SIG-M5 treated with dmso at 0.1 percent for 504 hours (cell line): ENCODE measurements around the gene SKI.
"Not testable (repeated sequence)": the region's sequence is repeated elsewhere in the genome, so short reads cannot be mapped to it uniquely, and the experiment has no call there.

ENCODE experiments used
- DNase-seq: peaks from one replicate; lab custom pipeline; 2025; ENCODE audit not compliant: unreplicated experiment; lab: John Stamatoyannopoulos, UW

The SKI gene

DNA sequence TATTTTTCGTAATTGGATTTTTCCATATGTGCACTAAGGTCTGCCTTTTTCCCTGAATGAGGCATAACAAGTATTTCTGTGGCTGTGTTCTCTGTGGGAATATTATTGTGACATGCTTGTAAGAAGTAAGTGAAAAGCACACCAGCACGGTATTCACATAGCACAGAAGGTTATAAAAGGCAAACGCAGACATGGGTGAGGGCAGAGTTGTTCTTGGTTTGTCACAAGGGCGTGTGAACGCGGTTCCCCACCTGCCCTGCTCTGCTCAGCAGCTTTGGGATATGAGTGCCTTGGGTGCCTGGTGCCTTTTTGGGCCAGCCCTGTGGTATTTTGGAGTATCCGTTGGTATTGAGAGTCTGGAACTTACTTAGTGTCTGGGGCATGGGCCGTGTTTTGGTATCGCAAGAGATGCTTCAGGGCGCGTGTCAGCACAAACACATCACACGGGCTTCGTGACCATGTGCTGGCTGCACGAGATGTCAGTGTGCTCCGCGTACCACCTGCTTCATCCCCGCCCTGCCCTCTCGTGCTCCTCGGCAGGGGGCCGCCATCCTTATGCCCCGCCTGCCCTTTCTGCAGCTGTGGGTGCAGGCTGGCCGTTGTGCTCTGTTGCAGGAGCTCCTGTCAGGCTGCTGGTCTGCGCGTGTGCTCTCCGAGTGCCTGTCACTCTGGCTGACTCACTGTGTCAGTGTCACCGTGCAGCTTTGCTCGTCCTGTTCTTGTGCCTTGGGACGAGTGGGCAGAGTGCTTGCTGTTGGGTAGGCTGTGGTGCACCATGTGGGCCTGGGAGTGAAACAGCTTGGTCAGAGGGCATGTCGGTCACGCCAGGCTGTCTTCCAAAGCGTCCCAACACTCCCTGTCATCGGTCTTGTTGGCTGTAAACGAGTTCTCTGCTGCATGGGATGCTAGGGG lies 15.0 kb downstream of the SKI start:
- DNase-seq: no peak

DNA sequence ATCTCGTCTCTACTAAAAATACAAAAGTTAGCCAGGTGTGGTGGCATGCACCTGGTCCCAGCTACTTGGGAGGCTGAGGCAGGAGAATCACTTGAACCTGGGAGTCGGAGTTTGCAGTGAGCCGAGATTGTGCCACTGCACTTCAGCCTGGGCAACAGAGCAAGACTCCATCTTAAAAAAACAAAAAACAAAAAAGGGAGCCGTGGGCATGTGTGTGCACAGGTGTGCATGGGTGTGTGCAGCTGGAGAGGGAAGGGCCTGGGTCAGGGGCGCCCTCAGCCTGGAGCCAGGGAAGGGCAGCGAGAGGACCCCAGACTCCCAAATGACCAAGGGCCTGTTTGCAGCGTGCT lies 18.9 kb downstream of the SKI start:
- not testable (repeated sequence) for DNase-seq

DNA sequence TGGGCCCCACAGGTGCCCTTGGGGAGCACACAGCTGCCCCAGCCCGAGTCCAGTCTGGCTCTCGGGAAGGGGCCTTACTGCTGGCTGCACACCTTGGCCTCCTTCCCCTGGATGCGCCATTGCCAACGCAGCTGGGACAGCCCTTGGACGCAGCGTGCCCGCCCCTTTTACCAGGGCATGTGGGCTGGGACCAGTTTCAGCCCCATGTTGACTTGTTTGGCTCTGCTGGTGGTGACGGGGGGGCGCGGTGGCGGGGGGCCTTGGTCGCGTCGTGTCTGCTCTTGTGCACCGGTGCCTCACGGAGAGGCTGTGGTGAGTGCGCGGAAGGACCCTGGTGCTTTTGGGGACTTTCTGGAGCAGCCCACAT lies 19.6 kb downstream of the SKI start:
- DNase-seq: no peak

DNA sequence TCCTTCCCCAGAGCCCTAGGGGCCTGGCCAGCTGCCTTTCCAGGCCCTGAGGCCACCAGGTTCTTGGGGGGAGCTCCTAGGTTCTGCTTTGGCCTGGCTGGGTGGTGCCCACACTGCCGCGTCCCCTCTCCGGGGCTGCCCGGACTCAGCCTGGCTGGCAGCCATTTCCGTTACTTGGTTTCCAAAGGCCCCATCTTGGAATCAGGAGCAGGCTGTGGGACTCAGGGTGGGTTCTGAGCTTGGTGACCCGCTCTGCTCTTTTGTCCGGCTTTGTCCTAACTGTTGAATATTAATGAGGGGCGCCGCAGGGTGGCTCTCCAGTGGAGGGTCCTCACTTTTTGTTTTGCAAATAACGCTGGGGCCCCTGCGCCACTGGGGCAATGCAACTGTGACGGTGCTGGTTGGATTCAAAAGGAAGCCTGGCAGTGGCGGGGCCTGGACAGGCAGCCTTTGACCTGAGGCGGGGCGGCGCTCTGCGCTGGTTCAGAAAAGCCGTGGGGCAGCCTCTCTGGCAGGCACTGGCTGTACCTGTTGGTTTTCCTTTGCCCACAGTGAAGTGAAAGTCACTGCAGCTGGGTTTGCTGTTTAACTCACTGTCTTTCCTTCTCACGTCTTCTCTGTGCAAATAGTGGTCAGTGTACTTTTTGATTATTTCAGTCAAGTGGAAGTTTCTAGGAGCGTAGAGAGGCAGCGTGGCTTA lies 20.2 kb downstream of the SKI start:
- no peak for DNase-seq

DNA sequence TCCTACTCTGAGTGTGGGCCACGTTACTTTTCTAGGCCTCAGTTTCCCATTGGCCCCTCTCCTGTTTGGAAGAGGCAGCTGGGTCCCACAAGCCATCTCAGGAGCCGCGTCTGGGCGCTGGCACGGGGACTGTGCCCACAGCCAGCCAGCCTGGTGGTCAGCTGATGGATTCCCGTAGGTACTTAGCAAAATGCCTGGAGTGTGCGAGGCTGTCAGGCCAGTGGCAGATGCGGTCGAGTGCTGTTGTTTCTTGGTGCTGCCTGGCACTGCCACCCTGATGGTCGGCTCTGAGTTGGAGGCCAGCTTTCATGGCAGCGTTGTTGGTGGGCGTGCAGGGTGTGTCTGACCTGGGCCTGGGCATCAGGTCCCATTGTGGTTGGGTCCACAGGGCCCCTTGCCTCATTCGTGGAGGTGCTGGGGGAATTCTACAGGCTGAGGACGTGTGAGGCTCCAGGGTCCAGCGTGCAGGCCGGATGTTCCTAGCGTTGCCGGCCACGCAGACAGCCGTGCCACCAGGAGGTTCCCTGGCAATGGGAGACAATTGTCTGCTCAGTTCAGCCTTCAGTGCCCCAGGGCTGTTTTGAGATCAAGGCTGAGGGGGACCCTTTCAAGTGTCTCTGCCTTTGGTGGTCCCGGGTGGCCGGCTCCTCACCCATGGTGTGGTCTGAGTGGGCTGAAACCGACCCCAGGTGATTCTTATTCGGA lies 20.9 kb downstream of the SKI start:
- DNase-seq: no peak

DNA sequence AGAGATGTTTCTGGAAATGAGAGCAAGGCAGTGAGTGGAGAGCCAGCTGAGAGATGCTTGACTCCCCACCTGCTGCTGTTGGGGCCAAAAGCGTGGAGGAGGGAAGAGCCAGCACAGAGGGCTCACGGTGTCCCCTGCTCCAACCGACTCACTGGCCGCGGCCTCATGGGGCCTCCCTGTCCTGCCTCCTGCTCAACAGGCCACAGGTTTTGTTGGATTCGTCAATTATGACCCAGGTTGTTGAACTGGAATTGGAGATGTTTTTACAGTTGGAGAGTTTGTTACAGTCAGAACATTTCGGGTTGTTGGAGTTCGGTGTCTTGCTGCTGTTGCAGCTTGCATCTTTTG lies 21.4 kb downstream of the SKI start:
- DNase-seq: no peak

DNA sequence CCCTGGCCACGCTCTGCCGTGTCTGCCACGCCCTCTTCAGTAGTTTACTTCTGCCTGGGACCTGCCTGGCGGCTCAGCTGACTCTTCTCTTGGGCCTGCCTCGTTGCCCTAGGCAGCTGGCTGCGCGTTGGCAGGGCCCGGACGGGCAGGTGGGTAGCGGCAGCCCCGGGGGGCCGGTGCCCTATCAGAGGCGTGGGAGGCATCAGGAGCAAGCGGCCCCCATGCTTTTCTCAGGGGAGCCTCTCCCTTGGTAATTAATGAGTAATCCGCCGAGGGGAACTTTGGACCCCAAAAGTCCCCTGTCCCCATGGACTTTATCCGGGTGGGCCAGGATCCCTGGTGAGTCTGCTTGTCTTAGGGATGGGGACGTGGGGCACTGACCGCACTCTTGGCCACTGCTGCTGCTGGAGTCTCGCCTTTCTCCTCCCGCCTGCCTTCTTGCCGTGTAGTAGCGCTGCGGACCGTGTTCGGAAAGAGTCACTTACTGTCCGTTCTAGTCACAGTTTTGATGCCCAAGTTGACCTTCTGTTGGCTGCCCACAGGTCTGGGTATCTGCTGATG lies 22.7 kb downstream of the SKI start:
- no peak for DNase-seq

DNA sequence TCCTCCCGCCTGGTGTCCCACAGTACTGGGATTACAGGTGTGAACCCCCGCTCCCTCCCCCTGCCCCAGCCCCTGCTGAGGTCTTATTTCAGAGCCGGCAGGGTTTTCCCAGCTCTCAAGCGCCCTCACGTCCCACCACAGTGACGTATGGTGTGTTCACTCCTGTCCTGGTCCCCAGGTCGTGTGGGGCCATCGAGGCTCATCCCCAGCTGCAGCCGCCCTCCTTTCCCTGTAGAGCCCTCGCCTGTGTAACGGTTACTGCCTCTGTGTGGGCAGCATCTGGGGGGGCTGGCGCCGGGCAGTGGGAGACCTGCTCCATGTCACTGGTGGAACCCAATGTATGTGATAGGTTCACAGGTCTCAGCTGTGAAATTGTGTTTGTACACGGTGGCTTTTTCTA lies 23.2 kb downstream of the SKI start:
- no peak for DNase-seq

DNA sequence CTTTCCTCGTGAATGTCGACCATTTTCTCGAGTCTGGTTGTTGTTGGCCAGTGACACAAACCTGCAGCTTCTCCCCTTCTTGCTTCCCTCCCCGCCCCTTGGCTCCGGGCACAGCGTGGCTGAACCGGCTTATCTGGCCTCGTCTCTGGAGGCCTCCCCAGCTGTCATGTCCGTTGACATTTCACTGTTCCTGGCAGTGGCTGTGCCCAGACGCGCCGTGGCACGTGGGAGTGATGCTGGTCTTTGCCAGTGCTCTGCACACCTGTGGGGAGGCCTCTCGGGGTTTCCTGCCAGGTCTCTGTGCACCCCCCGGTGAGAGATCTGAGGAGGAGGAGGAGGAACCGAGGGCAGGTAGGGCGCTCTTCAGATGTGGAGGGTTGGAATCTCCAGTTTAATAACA lies 23.7 kb downstream of the SKI start:
- no peak for DNase-seq

DNA sequence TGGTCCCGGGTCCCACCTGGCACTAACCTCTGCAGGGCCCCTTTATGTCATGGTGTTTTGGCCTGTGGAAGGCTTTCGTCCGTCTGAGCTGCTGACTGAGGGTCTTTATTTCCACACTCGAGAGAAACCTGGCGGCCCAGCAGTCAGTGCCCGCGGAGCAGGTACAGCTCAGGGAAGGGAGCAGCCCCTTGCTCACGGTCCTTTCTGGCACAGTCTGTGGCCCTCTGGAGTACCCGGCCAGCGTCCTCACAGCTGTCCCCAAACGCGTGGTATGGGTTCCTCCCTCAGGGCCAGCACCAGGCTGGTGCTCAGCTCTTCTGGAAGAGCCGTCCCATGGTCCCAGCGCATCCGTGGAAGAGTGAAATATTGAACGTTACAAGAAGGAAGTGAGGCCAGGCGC lies 24.3 kb downstream of the SKI start:
- DNase-seq: no peak

DNA sequence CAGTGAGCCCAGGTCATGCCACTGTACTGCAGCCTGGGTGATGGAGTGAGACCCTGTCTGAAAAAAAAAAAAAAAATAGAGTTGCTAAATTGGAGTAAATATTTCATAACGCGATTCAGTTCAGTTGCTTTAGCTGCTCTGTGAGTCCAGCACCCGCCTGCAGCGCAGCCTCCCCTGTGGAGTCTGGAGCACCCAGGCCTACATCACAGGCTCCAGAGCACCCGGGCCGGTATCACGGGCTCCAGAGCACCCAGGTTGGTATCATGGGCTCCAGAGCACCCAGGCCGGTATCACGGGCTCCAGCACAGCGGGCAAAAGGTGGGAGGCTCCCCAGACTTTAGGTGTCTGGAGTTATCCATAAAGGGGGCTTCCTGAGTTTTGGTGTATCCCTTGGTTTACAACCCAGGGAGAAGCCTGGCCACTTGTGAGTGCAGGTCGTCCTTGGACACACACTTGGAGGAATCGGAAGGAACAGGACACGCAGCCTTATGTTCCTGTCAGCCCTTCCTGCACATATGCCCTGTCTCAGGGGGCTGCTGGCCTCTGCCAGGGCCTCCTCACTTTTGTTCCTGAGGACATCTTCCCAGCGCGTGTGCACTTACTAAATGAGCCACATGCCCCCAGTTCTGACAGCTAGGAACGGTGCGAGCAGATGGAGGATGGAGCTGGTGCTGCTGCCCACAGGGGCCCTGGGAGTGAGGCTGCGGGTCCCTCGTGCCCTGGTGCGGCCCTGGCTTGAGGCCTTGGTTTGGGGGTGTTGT lies 25.1 kb downstream of the SKI start:
- no peak for DNase-seq

DNA sequence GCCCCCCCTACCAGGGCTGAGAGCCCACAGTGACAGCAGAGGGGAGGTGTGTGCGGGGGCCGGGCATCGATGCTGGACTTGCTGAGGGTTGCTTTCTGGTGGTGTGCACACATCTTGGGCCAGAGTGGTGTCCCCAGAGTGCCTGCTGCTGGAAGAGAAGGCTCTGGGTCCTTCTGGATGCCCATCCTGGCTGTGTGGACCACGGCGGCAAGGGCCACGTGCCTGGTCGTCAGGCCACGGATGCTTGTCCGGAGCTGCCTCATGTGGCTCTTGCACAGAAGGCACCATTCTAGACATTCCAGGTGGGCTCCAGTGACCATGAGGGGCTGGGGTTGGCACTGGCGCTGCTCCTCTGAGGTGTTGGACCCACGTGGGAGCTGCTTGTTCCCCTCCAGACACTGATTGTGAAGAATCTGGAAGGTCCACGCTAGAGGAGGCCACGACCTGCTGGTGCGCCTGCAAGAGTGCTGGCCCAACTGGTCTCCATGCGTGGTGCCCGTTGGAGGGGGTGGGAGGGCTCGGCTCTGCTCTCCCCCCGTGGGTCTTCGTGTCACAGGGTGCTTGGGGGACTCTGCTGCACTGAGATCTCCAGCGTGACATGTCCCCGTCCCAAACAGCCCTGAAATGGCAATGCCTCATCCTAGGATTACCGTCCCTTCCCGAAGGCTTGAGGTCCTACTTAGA lies 25.8 kb downstream of the SKI start:
- DNase-seq: no peak

DNA sequence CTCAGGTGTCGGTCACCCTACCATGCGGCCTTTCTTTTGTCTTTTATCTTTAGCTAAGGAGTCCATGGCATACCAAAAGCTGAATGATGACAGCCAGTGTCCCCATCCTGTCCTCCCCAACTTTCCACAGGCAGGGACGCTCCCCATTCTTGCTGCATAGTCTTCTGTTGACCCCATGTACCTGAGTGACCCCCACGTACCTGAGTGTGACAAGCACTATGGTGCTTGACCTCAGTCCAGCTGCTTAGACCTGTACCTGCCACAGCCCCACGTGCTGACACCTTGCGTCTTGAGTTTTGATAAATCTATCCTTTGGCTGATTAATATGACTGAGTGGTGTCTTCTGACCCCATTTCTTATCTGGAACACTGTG lies 26.9 kb downstream of the SKI start:
- no peak for DNase-seq

DNA sequence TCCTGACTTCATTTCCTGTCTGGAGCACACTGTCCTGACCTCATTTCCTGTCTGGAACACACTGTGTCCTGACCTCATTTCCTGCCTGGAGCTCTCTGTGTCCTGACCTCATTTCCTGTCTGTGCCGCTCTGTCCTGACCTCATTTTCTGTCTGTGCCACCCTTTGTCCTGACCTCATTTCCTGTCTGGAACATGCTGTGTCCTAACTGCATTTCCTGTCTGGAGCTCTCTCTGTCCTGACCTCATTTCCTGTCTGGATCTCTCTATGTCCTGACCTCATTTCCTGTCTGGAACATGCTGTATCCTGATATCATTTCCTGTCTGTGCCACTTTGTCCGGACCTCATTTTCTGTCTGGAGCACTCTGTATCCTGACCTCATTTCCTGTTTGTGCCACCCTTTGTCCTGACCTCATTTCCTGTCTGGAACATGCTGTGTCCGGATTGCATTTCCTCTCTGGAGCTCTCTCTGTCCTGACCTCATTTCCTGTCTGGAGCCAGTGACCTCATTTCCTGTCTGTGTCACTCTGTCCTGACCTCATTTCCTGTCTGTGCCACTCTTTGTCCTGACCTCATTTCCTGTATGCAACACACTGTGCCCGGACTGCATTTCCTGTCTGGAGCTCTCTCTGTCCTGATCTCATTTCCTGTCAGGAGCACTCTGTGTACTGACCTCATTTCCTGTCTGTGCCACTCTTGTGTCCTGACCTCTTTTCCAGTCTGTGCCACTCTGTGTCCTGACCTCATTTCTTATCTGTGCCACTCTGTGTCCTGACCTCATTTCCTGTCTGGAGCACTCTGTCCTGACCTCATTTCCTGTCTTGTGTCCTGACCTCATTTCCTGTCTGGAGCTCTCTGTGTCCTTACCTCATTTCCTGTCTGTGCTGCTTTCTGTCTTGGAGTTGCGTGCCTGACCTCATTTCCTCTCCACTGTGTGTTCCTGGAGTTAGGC lies 27.6 kb downstream of the SKI start:
- peak; percentile 72 for DNase-seq

DNA sequence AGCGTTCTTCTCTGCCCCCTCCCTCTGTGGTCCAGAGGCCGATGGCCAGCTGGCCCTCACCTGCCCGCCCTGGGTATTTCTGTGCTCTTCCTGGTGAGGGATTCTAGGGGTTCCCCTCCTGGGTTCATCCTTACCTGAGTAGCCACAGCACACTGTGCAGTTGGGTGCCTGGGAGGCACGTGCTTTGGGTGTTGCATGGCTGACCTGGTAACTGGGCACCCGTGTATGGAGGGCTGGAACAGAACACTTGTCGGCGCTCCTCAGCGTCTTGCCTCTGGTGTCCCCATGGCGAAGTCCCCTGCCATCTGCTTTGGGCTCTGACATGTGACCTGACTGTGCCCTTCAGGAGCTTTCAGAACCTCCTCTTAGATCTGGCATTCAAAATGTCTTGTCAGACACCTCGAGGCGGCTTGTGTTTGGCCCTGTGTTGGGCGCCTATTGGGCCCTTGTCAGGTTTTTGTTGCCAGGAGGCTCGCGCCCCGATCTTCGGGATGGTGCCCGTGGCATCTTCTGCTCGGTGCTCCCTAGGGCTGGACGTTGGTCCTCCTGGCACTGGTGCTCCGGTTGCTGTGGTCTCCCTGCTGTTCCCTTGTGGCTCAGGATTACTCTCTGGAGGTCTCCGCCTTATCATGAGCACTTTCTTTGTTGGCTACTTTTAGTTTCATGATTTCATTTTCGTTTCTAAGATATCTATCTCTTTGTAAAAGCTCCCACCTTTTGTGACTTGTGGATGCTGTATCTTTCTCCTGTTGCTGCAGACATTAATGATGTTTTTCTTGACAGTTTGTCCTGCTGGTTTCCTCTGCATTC lies 28.5 kb downstream of the SKI start:
- no peak for DNase-seq

DNA sequence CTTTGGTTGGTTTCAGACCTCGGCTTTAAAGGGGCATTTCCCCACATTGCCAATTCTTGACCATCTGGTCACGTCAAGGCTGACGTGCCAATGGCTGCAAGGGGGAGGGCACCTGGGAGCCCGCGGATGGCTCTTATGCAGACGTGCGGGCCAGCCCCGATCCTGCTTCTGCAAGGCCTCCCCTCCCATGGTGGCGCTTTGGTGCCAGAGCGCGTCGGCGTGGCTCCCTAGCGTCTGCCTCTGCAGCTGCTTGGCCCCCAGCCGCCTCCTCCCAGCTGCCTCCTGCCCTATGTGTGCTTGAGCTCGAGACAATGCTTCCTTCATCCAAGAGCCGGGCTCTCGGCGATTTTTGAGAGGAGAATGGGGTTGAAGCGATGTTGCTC lies 29.1 kb downstream of the SKI start:
- no peak for DNase-seq

DNA sequence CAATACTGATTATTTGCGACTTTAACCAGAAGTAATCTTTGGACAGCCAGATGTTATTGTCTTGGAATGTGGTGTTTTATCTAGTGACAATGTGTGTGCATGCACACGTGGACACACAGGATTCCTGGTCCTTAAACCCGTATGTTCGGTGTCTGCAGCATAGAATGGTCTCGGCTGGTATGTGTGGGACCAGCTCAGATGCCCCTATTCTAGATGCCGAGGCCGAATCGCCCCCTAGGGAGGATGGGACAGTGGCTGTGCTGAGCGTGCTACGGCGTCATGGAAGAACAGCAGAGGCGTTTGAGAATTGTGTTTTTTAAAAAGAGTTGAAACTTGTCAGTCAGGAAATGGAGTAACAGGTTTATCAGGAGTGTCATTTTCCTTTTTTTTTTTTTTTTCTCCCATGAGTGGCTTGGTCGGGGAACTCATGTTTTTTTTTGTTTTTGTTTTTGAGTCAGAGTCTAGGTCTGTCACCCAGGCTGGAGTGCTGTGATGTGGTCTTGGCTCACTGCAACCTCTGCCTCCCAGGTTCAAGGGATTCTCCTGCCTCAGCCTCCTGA lies 30.1 kb downstream of the SKI start:
- no peak for DNase-seq

DNA sequence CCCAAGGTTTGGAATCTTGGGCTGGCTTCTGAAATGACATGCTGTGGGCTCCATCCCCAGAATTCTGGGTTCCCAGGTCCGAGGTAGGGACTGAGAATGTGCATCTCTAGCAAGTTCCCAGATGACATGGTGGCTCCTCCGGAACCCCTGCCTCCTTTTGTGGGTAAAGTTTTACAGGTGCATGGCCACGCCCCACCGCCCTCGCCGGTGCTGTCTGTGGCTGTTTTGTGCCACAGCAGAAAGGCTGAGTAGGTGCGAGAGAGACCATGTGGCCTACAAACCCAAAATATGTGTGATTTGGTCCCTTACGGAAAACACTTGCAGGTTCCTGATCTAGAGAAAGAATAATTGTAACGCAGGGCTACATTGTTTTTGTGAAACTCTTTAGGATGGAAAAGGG lies 30.9 kb downstream of the SKI start:
- no peak for DNase-seq
